ENCODE measurements around the gene PRPF6. TPM values are rescaled to one million over a fixed set of nuclear protein-coding genes. Genes with fewer than 3 reads are reported as not detected.

The PRPF6 gene
- total and polyA plus RNA-seq, 7 donors, result 23.4 to 59.9 (median 44.9) TPM

- H3K36me3 ChIP-seq, result peaks cover 0 to 32% (median 9%) of the 10 kb centered on the region in 4 donors
- DNase-seq, result no peak
- 58 to 69% methylated on average over 3 of the region's 3 CpGs for WGBS, 2 donors
- no peak overlapping the region for H3K4me3 ChIP-seq
- TF ChIP-seq POLR2AphosphoS5 (IDR thresholded peaks at IDR 0.05), result no peak
- no peak for TF ChIP-seq POLR2A (IDR thresholded peaks at IDR 0.05)
- no peak for TF ChIP-seq CTCF (IDR thresholded peaks at IDR 0.05)
- no peak for TF ChIP-seq EP300 (IDR thresholded peaks at IDR 0.05)
- H3K4me1 ChIP-seq, result peaks cover 0 to 37% (median 34%) of the 10 kb centered on the region in 4 donors
- peaks cover 40 to 58% (median 57%) of the 10 kb centered on the region in 3 donors for H3K27me3 ChIP-seq
- no peaks in the 10 kb centered on the region for H3K9me3 ChIP-seq
- no peak overlapping the region for H3K27ac ChIP-seq
- intact Hi-C loops (cut with DNase I), result no loop called here
These were observed 56.2 kb downstream of the PRPF6 start for GRCh38 chr20:64037199-64037497.

- peaks cover 0 to 40% (median 34%) of the 10 kb centered on the region in 4 donors for H3K4me1 ChIP-seq
- intact Hi-C loops (cut with DNase I), result loop anchor here (2.0 kb wide), 1 partner anchor 83 kb away; no protein-coding TSS in a partner anchor
These were observed 56.7 kb downstream of the PRPF6 start for GRCh38 chr20:64037498-64038213.

GRCh38 chr20:64038224-64038564, 57.3 kb downstream of the PRPF6 start:
- intact Hi-C loops (cut with DNase I), result loop anchor here (2.0 kb wide), 1 partner anchor 83 kb away; no protein-coding TSS in a partner anchor
- Histone ChIP-seq H3K36me3 (peaks cover 0 to 22% (median 4%) of the 10 kb centered on the region in 4 donors), H3K27ac (peak overlapping the region in 3 of 4 donors; percentile 38 to 58 (median 58)), H3K27me3 (peaks cover 44 to 67% (median 66%) of the 10 kb centered on the region in 3 donors), H3K4me1 (peaks cover 0 to 40% (median 33%) of the 10 kb centered on the region in 4 donors), H3K4me3 (peak overlapping the region in 3 of 4 donors; percentile 42 to 54 (median 52)), H3K9me3 (no peaks in the 10 kb centered on the region)
- TF ChIP-seq POLR2AphosphoS5 (IDR thresholded peaks at IDR 0.05), result no peak
- no peak for TF ChIP-seq EP300 (IDR thresholded peaks at IDR 0.05)
- TF ChIP-seq POLR2A (IDR thresholded peaks at IDR 0.05), result no peak
- TF ChIP-seq CTCF (IDR thresholded peaks at IDR 0.05), result no peak
- DNase-seq, result no peak
- 1 to 2% methylated on average over 30 of the region's 30 CpGs for WGBS, 2 donors

More at GRCh38 chr20:64037498-64038213, 56.7 kb downstream of the PRPF6 start:
- 5 to 10% methylated on average over 36 of the region's 36 CpGs for WGBS, 2 donors
- no peak for DNase-seq
- peaks cover 0 to 27% (median 7%) of the 10 kb centered on the region in 4 donors for H3K36me3 ChIP-seq
- peaks cover 44 to 63% (median 62%) of the 10 kb centered on the region in 3 donors for H3K27me3 ChIP-seq
- H3K27ac ChIP-seq, result peak overlapping the region in 1 of 4 donors; percentile 58
- TF ChIP-seq EP300 (IDR thresholded peaks at IDR 0.05) (no peak), POLR2A (IDR thresholded peaks at IDR 0.05) (no peak), POLR2AphosphoS5 (IDR thresholded peaks at IDR 0.05) (no peak), CTCF (IDR thresholded peaks at IDR 0.05) (no peak)
- peak overlapping the region in 3 of 4 donors; percentile 42 to 54 (median 52) for H3K4me3 ChIP-seq
- H3K9me3 ChIP-seq, result no peaks in the 10 kb centered on the region

GRCh38 chr20:64038565-64039292, 57.8 kb downstream of the PRPF6 start:
- Histone ChIP-seq H3K4me1 (peaks cover 0 to 40% (median 33%) of the 10 kb centered on the region in 4 donors), H3K36me3 (peaks cover 0 to 19% (median 2%) of the 10 kb centered on the region in 4 donors), H3K4me3 (peak overlapping the region; percentile 17 to 54 (median 47)), H3K27ac (peak overlapping the region in 3 of 4 donors; percentile 38 to 58 (median 58)), H3K27me3 (peaks cover 44 to 73% (median 69%) of the 10 kb centered on the region in 3 donors), H3K9me3 (no peaks in the 10 kb centered on the region)
- TF ChIP-seq CTCF (IDR thresholded peaks at IDR 0.05) (peak; percentile 42 to 69 (median 66)), POLR2A (IDR thresholded peaks at IDR 0.05) (no peak)
- 0 to 1% methylated on average over 91 of the region's 91 CpGs for WGBS, 2 donors
- intact Hi-C loops (cut with DNase I), result loop anchor here (2.0 kb wide), 1 partner anchor 82 kb away; no protein-coding TSS in a partner anchor
- DNase-seq, result peak; percentile 80
